Frontal cortex (tissue), 4 donors: Measurements from ENCODE around the gene UTP3. TPM values are rescaled to one million over a fixed set of nuclear protein-coding genes. Genes with fewer than 3 reads are reported as not detected.
A peak's percentile ranks its signal among the peaks of the same experiment; 100 is the strongest.
"Not testable (repeated sequence)": the region's sequence is repeated elsewhere in the genome, so short reads cannot be mapped to it uniquely, and the experiment has no call there.

Source experiments
- DNase-seq, 2 donors: peaks; one replicate each; pipeline ENCODE4 v3.0.0; 2012; ENCODE audit warnings: low spot score in 2 of 2
- FAIRE-seq: peaks from 2 replicates; lab custom pipeline; 2012; peaks lifted over from hg19 to GRCh38; lab: Jason Lieb, UNC
- total RNA-seq: library from RNA; depleted of rRNA; stranded (reverse); fragments of >200 nt; gene quantifications from one replicate; pipeline ENCODE4 v1.2.3, GENCODE V29; 2014
- donor health status: control.
- donor health status: control.
- donor health status: control.

The UTP3 gene
- total RNA-seq, result 16.3 TPM

- FAIRE-seq, result peak; percentile 77
- peak; percentile 68 to 84 for DNase-seq
Measured at GRCh38 chr4:70687821-70688794, at the start of gene UTP3. Gene UTP3, plus strand, starts transcription at chr4:70688532. Its CDS starts 146 bp downstream, at chr4:70688678.

- no peak for DNase-seq
- FAIRE-seq, result no peak
Measured at GRCh38 chr4:70640192-70640591, 48.1 kb upstream of the UTP3 start.

GRCh38 chr4:70650741-70651140 lies 37.6 kb upstream of the UTP3 start:
- FAIRE-seq, DNase-seq: not testable (repeated sequence)

- no peak for FAIRE-seq
Measured at GRCh38 chr4:70651864-70652506, 36.3 kb upstream of the UTP3 start.

GRCh38 chr4:70654605-70655011 lies 33.7 kb upstream of the UTP3 start:
- DNase-seq, result no peak
- no peak for FAIRE-seq

More at GRCh38 chr4:70651864-70652506, 36.3 kb upstream of the UTP3 start:
- peak in 1 of 2 donors; percentile 33 for DNase-seq

GRCh38 chr4:70657326-70657725 lies 31.0 kb upstream of the UTP3 start:
- DNase-seq (no peak), FAIRE-seq (no peak)

- FAIRE-seq, result no peak
Measured at GRCh38 chr4:70658418-70658817, 29.9 kb upstream of the UTP3 start.

GRCh38 chr4:70660106-70660505 lies 28.2 kb upstream of the UTP3 start:
- no peak for DNase-seq
- FAIRE-seq, result no peak

More at GRCh38 chr4:70658418-70658817, 29.9 kb upstream of the UTP3 start:
- no peak for DNase-seq

- FAIRE-seq, DNase-seq: not testable (repeated sequence)
Measured at GRCh38 chr4:70661309-70661922, 26.9 kb upstream of the UTP3 start.

- FAIRE-seq, result no peak
- no peak for DNase-seq
Measured at GRCh38 chr4:70666369-70666768, 22.0 kb upstream of the UTP3 start, which contains the start of gene JCHAIN. Gene JCHAIN, minus strand, starts transcription at chr4:70666508. Its CDS starts 18 bp downstream, at chr4:70666490.

- DNase-seq (no peak), FAIRE-seq (no peak)
Measured at GRCh38 chr4:70667740-70668535, 20.4 kb upstream of the UTP3 start.

GRCh38 chr4:70670332-70671014 lies 17.9 kb upstream of the UTP3 start:
- no peak for FAIRE-seq

GRCh38 chr4:70671091-70671490 lies 17.2 kb upstream of the UTP3 start:
- no peak for FAIRE-seq

More at GRCh38 chr4:70670332-70671014, 17.9 kb upstream of the UTP3 start:
- no peak for DNase-seq

GRCh38 chr4:70674191-70674590 lies 14.1 kb upstream of the UTP3 start:
- no peak for DNase-seq
- no peak for FAIRE-seq

More at GRCh38 chr4:70671091-70671490, 17.2 kb upstream of the UTP3 start:
- no peak for DNase-seq

- FAIRE-seq (no peak), DNase-seq (no peak)
Measured at GRCh38 chr4:70674731-70675130, 13.6 kb upstream of the UTP3 start.

- DNase-seq (no peak), FAIRE-seq (no peak)
Measured at GRCh38 chr4:70676554-70677090, 11.7 kb upstream of the UTP3 start.

GRCh38 chr4:70678383-70678999 lies 9.8 kb upstream of the UTP3 start:
- FAIRE-seq (no peak), DNase-seq (no peak)

- DNase-seq (no peak), FAIRE-seq (no peak)
Measured at GRCh38 chr4:70680934-70681333, 7.4 kb upstream of the UTP3 start.
